Thyroid gland (tissue), 4 donors: Measurements from ENCODE around the gene FEM1B. TPM values are rescaled to one million over a fixed set of nuclear protein-coding genes. Genes with fewer than 3 reads are reported as not detected.
A peak's percentile ranks its signal among the peaks of the same experiment; 100 is the strongest.

Experiments used
- DNase-seq, 2 donors: peaks; one replicate each; pipeline ENCODE4 v3.0.0-alpha.2; 2019
- H3K27ac ChIP-seq, 3 donors: fragments of 200-600 bp; sonication (generic); 1 replicate in 2 of 3; 2 replicates in 1 of 3; pipeline ENCODE4 v1.5.1; 2016 to 2019; ENCODE audit warnings: mild to moderate bottlenecking in 1 of 3, moderate library complexity in 1 of 3
- H3K27me3 ChIP-seq: fragments of 200-600 bp; sonication (generic); one replicate; pipeline ENCODE4 v1.5.1; 2019
- H3K36me3 ChIP-seq, 2 donors: fragments of 200-600 bp; sonication (generic); one replicate each; pipeline ENCODE4 v1.5.1; 2016 to 2019
- H3K4me1 ChIP-seq, 2 donors: fragments of 200-600 bp; sonication (generic); one replicate each; pipeline ENCODE4 v1.5.1; 2017 to 2019
- H3K4me3 ChIP-seq, 3 donors: fragments of 200-600 bp; sonication (generic); replicated peaks in 1 of 3; 1 replicate in 2 of 3; 2 replicates in 1 of 3; pipeline ENCODE4 v1.5.1; 2016; ENCODE audit warnings: mild to moderate bottlenecking in 1 of 3
- H3K9me3 ChIP-seq: fragments of 200-600 bp; sonication (generic); one replicate; pipeline ENCODE4 v1.5.1; 2017
- POLR2A ChIP-seq, 2 donors: fragments of 450-650 bp; IDR thresholded peaks; one replicate each; pipeline ENCODE4 v1.6.1; 2017; ENCODE audit warnings: antibody characterized with exemption in 2 of 2, mild to moderate bottlenecking in 2 of 2, moderate library complexity in 1 of 2
- WGBS, 2 donors: methylation state at CpG; one replicate each; pipeline ENCODE4 v1.1.5; 2017; 5-methylcytosine and 5-hydroxymethylcytosine counted together
- intact Hi-C: fragments of 100-400 bp; cut with DNase I; formaldehyde crosslinking; loops from one replicate; pipeline ENCODE4 v1.15.1; 2023
- total RNA-seq, 4 donors: library from RNA; depleted of rRNA; stranded (reverse); fragments of >200 nt; gene quantifications; one replicate each; pipeline ENCODE4 v1.2.3, GENCODE V29; 2016
- TF ChIP-seq, protein P1 (sequence below), 6 experiments: fragments of 200-600 bp in 3 of 6; fragments of 450-650 bp in 3 of 6; sonication (generic) in 3 of 6; IDR thresholded peaks; one replicate each; pipeline ENCODE4 v1.5.1; 2016 to 2019; ENCODE audit warnings: antibody characterized with exemption in 6 of 6, mild to moderate bottlenecking in 2 of 6, inconsistent platforms in 1 of 6, moderate library complexity in 1 of 6

Gene FEM1B
- total RNA-seq, 4 donors from 2014 or later = 43.2 to 60.4 (median 45.2) TPM

DNA sequence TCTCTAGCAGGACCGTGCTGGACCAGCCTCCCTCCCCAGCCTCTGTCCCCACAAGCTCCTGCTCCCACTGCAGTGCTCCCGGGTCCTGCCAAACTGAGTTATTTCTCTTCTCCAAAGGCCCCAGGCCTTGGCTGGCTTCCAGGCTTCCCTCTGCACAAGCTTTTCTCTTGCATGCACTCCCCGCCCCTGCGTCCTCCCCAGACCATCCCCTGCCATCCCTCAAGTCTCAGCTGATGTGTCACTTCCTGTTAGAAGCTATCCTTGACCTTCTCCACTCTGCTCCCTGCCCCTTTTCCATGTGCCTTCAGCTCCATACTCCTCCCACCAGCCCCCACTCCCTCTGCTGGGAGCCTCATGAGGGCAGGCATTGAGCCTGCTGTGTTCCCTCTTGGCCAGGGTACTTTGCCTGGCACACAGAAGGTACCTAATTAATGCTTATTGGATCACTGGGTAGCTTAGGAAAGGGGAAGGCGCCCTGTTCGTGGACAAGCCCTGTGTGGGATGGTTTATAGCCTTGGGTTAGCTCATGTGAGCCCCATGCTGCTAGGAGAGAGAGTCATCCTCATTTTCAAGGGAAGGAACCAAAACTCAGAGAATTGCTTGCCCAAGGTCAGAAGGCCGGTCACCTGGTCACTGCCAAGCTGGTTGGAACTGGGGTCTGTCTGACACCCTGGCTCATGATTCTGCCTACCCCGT lies 56.4 kb downstream of the FEM1B start:
- WGBS, 2 donors = 79% methylated on average over 8 of the region's 8 CpGs
- Histone ChIP-seq H3K27ac (peak overlapping the region in 1 of 3 donors; percentile 28), H3K4me3 (no peak overlapping the region), H3K4me1 (peaks cover 6 to 34% of the 10 kb centered on the region in 2 donors), H3K27me3 (no peaks in the 10 kb centered on the region), H3K36me3 (no peaks in the 10 kb centered on the region), H3K9me3 (no peaks in the 10 kb centered on the region)
- no peak for DNase-seq
- intact Hi-C loops = no loop called here
- TF ChIP-seq, protein P1, sequence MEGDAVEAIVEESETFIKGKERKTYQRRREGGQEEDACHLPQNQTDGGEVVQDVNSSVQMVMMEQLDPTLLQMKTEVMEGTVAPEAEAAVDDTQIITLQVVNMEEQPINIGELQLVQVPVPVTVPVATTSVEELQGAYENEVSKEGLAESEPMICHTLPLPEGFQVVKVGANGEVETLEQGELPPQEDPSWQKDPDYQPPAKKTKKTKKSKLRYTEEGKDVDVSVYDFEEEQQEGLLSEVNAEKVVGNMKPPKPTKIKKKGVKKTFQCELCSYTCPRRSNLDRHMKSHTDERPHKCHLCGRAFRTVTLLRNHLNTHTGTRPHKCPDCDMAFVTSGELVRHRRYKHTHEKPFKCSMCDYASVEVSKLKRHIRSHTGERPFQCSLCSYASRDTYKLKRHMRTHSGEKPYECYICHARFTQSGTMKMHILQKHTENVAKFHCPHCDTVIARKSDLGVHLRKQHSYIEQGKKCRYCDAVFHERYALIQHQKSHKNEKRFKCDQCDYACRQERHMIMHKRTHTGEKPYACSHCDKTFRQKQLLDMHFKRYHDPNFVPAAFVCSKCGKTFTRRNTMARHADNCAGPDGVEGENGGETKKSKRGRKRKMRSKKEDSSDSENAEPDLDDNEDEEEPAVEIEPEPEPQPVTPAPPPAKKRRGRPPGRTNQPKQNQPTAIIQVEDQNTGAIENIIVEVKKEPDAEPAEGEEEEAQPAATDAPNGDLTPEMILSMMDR (IDR thresholded peaks at IDR 0.05) = no peak
- no peak for TF ChIP-seq POLR2A (IDR thresholded peaks at IDR 0.05)

DNA sequence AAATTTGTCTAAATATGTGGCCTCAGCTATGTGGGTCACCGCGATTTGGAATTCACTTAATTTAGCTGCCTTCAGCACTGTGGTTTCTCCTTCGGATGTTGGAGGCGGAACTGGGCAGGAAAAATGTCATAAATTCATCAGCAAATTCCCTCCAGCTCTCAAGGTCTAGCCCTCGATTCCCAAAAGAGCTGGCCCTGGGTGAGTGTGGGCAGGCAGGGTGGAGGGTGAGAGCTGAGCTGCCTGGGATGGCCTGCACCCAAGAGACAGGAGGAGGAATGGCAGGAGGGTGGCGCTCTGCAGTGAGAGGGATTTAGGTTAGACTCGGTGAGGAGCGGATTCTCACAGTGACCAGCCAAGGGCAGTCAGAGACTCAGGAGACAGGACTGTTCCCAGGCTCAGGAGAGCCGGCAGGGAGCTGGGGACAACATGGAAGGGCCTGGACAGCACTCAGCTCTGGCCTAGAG lies 57.1 kb downstream of the FEM1B start:
- Histone ChIP-seq H3K4me1 (peaks cover 5 to 26% of the 10 kb centered on the region in 2 donors), H3K27me3 (no peaks in the 10 kb centered on the region), H3K4me3 (no peak overlapping the region), H3K9me3 (no peaks in the 10 kb centered on the region), H3K27ac (peak overlapping the region in 1 of 3 donors; percentile 28), H3K36me3 (no peaks in the 10 kb centered on the region)
- 73 to 84% methylated on average over 9 of the region's 9 CpGs for WGBS, 2 donors
- TF ChIP-seq, protein P1 (IDR thresholded peaks at IDR 0.05) = no peak
- no peak for TF ChIP-seq POLR2A (IDR thresholded peaks at IDR 0.05)
- DNase-seq = no peak
- intact Hi-C loops = no loop called here

DNA sequence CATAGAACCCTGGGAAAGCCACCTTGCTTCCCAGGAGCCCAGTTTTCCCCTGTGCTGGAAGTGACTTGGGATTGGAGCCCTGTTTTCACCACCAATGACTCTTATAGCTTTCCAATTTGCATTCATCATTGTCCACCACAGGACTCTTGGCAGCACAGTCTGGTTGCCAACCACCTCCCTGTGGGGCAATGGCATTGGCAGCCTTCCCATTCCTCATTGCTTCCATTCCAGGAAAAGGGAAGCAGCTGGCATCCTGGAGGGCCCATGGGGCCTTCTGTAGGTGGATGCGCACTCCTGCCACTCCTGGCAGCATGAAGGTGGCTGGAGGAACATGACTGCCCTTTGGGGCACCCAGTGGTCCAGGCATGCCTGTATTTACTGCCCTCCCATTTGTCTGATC lies 57.7 kb downstream of the FEM1B start:
- Histone ChIP-seq H3K27me3 (no peaks in the 10 kb centered on the region), H3K4me3 (no peak overlapping the region), H3K27ac (peak overlapping the region in 1 of 3 donors; percentile 28), H3K4me1 (peaks cover 0 to 21% of the 10 kb centered on the region in 2 donors), H3K36me3 (no peaks in the 10 kb centered on the region), H3K9me3 (no peaks in the 10 kb centered on the region)
- 80 to 89% methylated on average over 1 of the region's 1 CpG for WGBS, 2 donors
- TF ChIP-seq, protein P1 (IDR thresholded peaks at IDR 0.05) = no peak
- no peak for TF ChIP-seq POLR2A (IDR thresholded peaks at IDR 0.05)
- DNase-seq = peak in 1 of 2 donors; percentile 22
- intact Hi-C loops = no loop called here

DNA sequence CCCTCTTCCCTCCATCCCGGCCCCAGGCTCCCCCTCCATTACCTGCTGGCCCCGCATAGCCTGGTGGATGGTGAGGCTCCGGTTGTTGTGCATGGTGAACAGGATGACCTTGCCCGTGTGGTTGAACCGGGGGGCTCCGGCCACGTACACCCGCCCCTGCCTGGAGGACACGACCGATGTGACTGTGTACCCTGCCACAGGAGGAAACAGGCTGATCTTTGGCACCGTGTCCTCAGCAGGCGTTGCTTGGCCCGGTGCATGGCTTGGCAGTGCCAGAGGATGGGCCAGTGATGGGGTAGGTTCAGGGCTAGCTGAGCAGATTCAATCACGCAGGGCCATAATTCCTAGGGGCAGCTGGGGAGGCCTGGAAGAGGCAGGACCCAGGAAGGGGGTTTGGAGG lies 58.1 kb downstream of the FEM1B start:
- intact Hi-C loops = no loop called here
- Histone ChIP-seq H3K4me3 (no peak overlapping the region), H3K27me3 (no peaks in the 10 kb centered on the region), H3K9me3 (no peaks in the 10 kb centered on the region), H3K36me3 (no peaks in the 10 kb centered on the region), H3K4me1 (peaks cover 1 to 21% of the 10 kb centered on the region in 2 donors), H3K27ac (no peak overlapping the region)
- no peak for DNase-seq
- TF ChIP-seq, protein P1 (IDR thresholded peaks at IDR 0.05) = no peak
- TF ChIP-seq POLR2A (IDR thresholded peaks at IDR 0.05) = no peak
- WGBS, 2 donors = 84 to 85% methylated on average over 5 to 8 of the region's 14 CpGs

DNA sequence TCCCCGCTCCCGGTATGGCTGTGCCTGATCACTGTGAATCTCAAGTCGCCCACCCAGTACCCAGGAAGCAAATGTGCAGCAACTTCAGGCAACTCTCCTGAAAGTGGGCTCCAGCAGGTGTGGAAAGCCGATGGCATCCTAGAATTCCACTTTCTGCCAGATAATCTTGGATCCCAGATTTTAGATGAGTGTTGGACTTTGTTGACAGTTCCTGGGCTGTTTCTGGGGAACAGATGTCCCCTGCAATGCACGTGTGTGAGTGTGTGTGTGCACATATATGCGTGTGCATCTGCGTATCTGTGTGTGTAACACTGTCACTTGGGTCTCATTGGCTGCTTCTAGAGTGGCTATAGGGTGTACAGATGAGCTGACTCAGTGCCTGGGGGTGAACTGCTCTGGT lies 59.0 kb downstream of the FEM1B start:
- 82 to 91% methylated on average over 6 to 7 of the region's 7 CpGs for WGBS, 2 donors
- H3K4me1 ChIP-seq = peaks cover 10 to 25% of the 10 kb centered on the region in 2 donors
- H3K4me3 ChIP-seq = no peak overlapping the region
- no peak for DNase-seq
- intact Hi-C loops = no loop called here
- no peak for TF ChIP-seq POLR2A (IDR thresholded peaks at IDR 0.05)
- TF ChIP-seq, protein P1 (IDR thresholded peaks at IDR 0.05) = no peak
- no peaks in the 10 kb centered on the region for H3K36me3 ChIP-seq
- no peak overlapping the region for H3K27ac ChIP-seq
- no peaks in the 10 kb centered on the region for H3K27me3 ChIP-seq
- no peaks in the 10 kb centered on the region for H3K9me3 ChIP-seq
